Liver (tissue), 9 donors: Measurements from ENCODE around the gene ZNF503. TPM values are rescaled to one million over a fixed set of nuclear protein-coding genes. Genes with fewer than 3 reads are reported as not detected.

Experiments
- DNase-seq: peaks from one replicate; pipeline ENCODE4 v3.0.0-alpha.2; 2017; ENCODE audit warnings: low spot score
- H3K27ac ChIP-seq, 2 donors: one replicate each; pipeline ENCODE4 v1.7.0; 2013; ENCODE audit warnings: inconsistent platforms in 2 of 2, low read length in 2 of 2, control low read depth in 1 of 2, low read depth in 1 of 2, mild to moderate bottlenecking in 1 of 2
- H3K27me3 ChIP-seq, 4 donors: one replicate each; pipeline versions ENCODE4 v1.6.1 to v1.7.0; 2013; ENCODE audit warnings: low read length in 3 of 4, inconsistent platforms in 1 of 4, mild to moderate bottlenecking in 1 of 4, moderate library complexity in 1 of 4; ENCODE audit not compliant: control insufficient read depth in 4 of 4, insufficient read depth in 4 of 4
- H3K36me3 ChIP-seq, 4 donors: one replicate each; pipeline versions ENCODE4 v1.6.1 to v1.7.0; 2013; ENCODE audit warnings: low read length in 3 of 4, mild to moderate bottlenecking in 3 of 4, low read depth in 1 of 4, moderate library complexity in 1 of 4; ENCODE audit not compliant: control insufficient read depth in 4 of 4, insufficient read depth in 3 of 4
- H3K4me1 ChIP-seq, 4 donors: one replicate each; pipeline versions ENCODE4 v1.6.1 to v1.7.0; 2013; ENCODE audit warnings: low read length in 3 of 4, mild to moderate bottlenecking in 3 of 4, moderate library complexity in 1 of 4; ENCODE audit not compliant: control insufficient read depth in 4 of 4, insufficient read depth in 4 of 4
- H3K4me3 ChIP-seq, 3 donors: one replicate each; pipeline versions ENCODE4 v1.6.1 to v1.7.0; 2013; ENCODE audit warnings: low read length in 3 of 3, control low read depth in 1 of 3, low read depth in 1 of 3, mild to moderate bottlenecking in 1 of 3
- H3K9ac ChIP-seq, 2 donors: one replicate each; pipeline ENCODE4 v1.7.0; 2013; ENCODE audit warnings: low read length in 2 of 2, mild to moderate bottlenecking in 2 of 2, moderate library complexity in 2 of 2, control low read depth in 1 of 2, low read depth in 1 of 2
- H3K9me3 ChIP-seq, 4 donors: one replicate each; pipeline versions ENCODE4 v1.6.1 to v1.7.0; 2013; ENCODE audit warnings: low read length in 3 of 4; ENCODE audit not compliant: control insufficient read depth in 4 of 4
- CTCF ChIP-seq: fragments of 150-350 bp; IDR thresholded peaks from 2 replicates; pipeline ENCODE4 v1.5.1; 2017; ENCODE audit warnings: improper control_type of control experiment, low read depth, low read length; ENCODE audit not compliant: missing input control
- EGR1 ChIP-seq, 2 donors: IDR thresholded peaks; 2 replicates each; pipeline ENCODE4 v1.6.1; 2016 to 2018; ENCODE audit warnings: antibody characterized with exemption in 2 of 2, low read depth in 2 of 2
- FOXA2 ChIP-seq: IDR thresholded peaks from 2 replicates; pipeline ENCODE4 v1.6.1; 2016; ENCODE audit warnings: antibody characterized with exemption
- GABPA ChIP-seq, 2 donors: IDR thresholded peaks in 1 of 2; conservative IDR thresholded peaks in 1 of 2; 2 replicates each; pipeline ENCODE4 v1.6.1; 2016; ENCODE audit warnings: antibody characterized with exemption in 2 of 2, mild to moderate bottlenecking in 1 of 2, moderate library complexity in 1 of 2
- JUND ChIP-seq, 2 donors: IDR thresholded peaks; 2 replicates each; pipeline ENCODE4 v1.6.1; 2016; ENCODE audit warnings: antibody characterized with exemption in 2 of 2
- MAX ChIP-seq: IDR thresholded peaks from 2 replicates; pipeline ENCODE4 v1.6.1; 2016; ENCODE audit warnings: antibody characterized with exemption
- REST ChIP-seq: IDR thresholded peaks from 2 replicates; pipeline ENCODE4 v1.6.1; 2016; ENCODE audit warnings: antibody characterized with exemption, mild to moderate bottlenecking
- RXRA ChIP-seq, 2 donors: IDR thresholded peaks; 2 replicates each; pipeline ENCODE4 v1.6.1; 2017 to 2018; ENCODE audit warnings: antibody characterized with exemption in 2 of 2, mild to moderate bottlenecking in 1 of 2
- SP1 ChIP-seq: IDR thresholded peaks from 2 replicates; pipeline ENCODE4 v1.6.1; 2018; ENCODE audit warnings: antibody characterized with exemption, mild to moderate bottlenecking
- ZBTB33 ChIP-seq: IDR thresholded peaks from 2 replicates; pipeline ENCODE4 v1.6.1; 2016; ENCODE audit warnings: antibody characterized with exemption
- WGBS: extraction: QIAGEN DNeasy Blood & Tissue Kit; methylation state at CpG from one replicate; pipeline ENCODE4 v1.1.7; 2013; 5-methylcytosine and 5-hydroxymethylcytosine counted together
- polyA plus RNA-seq, 2 donors: library from polyadenylated mRNA; stranded (reverse) in 1 of 2; unstranded in 1 of 2; fragments of 200-250 nt in 1 of 2; fragments of >200 nt in 1 of 2; fragmentation: Nextera tagmentation in 1 of 2; extraction: Ambion mirVana in 1 of 2; gene quantifications; one replicate each; pipeline versions ENCODE4 v1.2.1 to v1.2.3, GENCODE V29; 2013 to 2015
- total RNA-seq, 2 donors: library from RNA; depleted of rRNA; stranded (reverse); fragments of >200 nt; gene quantifications; one replicate each; pipeline ENCODE4 v1.2.3, GENCODE V29; 2014
- donor health status: healthy.
- donor health status: healthy.
- donor health status: healthy.
- donor health status: healthy.
- donor health status: healthy.

ZNF503 gene
- total and polyA plus RNA-seq, 4 donors = 1.6 to 5.2 (median 2.0) TPM

- no peak for TF ChIP-seq REST
Measured at GRCh38 chr10:75404815-75405597, 3.4 kb upstream of the ZNF503 start (continued).

- Histone ChIP-seq H3K9me3 (no peaks in the 10 kb centered on the region), H3K27me3 (no peaks in the 10 kb centered on the region), H3K4me3 (peak overlapping the region; percentile 42 to 86 (median 74)), H3K9ac (peak overlapping the region in 1 of 2 donors; percentile 67), H3K27ac (peak overlapping the region in 1 of 2 donors; percentile 97), H3K4me1 (peaks cover 7 to 32% (median 19%) of the 10 kb centered on the region in 4 donors), H3K36me3 (no peaks in the 10 kb centered on the region)
- no peak for DNase-seq
- 15% methylated on average over 58 of the region's 58 CpGs for WGBS
- TF ChIP-seq MAX = no peak
- no peak for TF ChIP-seq FOXA2
- no peak for TF ChIP-seq SP1
- no peak for TF ChIP-seq RXRA (IDR thresholded peaks at IDR 0.05)
- no peak for TF ChIP-seq ZBTB33
- TF ChIP-seq GABPA (IDR thresholded peaks at IDR 0.05 in 1 of 2, conservative IDR thresholded peaks at IDR 0.05 in 1 of 2) = no peak
- no peak for TF ChIP-seq CTCF
- no peak for TF ChIP-seq JUND (IDR thresholded peaks at IDR 0.05)
- no peak for TF ChIP-seq REST
- TF ChIP-seq EGR1 (IDR thresholded peaks at IDR 0.05; ENCODE audit: low read depth in 2 of 2) = no peak
Measured at GRCh38 chr10:75403939-75404814, 2.6 kb upstream of the ZNF503 start.
